ENCODE measurements around the gene ETV3.

Gene ETV3

GRCh38 chr1:157158967-157159366, 20.8 kb upstream of the ETV3 start:
- no peak for DNase-seq

GRCh38 chr1:157157501-157158190, 19.5 kb upstream of the ETV3 start:
- DNase-seq = no peak

GRCh38 chr1:157156058-157156541, 17.9 kb upstream of the ETV3 start:
- peak; percentile 85 for DNase-seq

GRCh38 chr1:157155658-157156057, 17.5 kb upstream of the ETV3 start:
- DNase-seq = peak; percentile 57

GRCh38 chr1:157154940-157155514, 16.8 kb upstream of the ETV3 start:
- peak; percentile 28 for DNase-seq

- peak; percentile 55 for DNase-seq
Observed at GRCh38 chr1:157154291-157154690, 16.1 kb upstream of the ETV3 start.

- DNase-seq = peak; percentile 72
Observed at GRCh38 chr1:157153746-157154145, 15.6 kb upstream of the ETV3 start.

GRCh38 chr1:157152510-157152909, 14.3 kb upstream of the ETV3 start:
- no peak for DNase-seq

- DNase-seq = no peak
Observed at GRCh38 chr1:157151506-157151905, 13.3 kb upstream of the ETV3 start.

GRCh38 chr1:157151073-157151472, 12.9 kb upstream of the ETV3 start:
- no peak for DNase-seq

GRCh38 chr1:157150631-157151030, 12.4 kb upstream of the ETV3 start:
- DNase-seq = no peak

GRCh38 chr1:157147906-157148700, 9.9 kb upstream of the ETV3 start:
- peak; percentile 28 for DNase-seq

- no peak for DNase-seq
Observed at GRCh38 chr1:157147037-157147436, 8.8 kb upstream of the ETV3 start.

- DNase-seq = no peak
Observed at GRCh38 chr1:157146244-157146643, 8.0 kb upstream of the ETV3 start.

GRCh38 chr1:157145076-157145475, 6.9 kb upstream of the ETV3 start:
- DNase-seq = no peak

- DNase-seq = no peak
Observed at GRCh38 chr1:157144509-157144908, 6.3 kb upstream of the ETV3 start.

GRCh38 chr1:157142765-157143423, 4.7 kb upstream of the ETV3 start:
- DNase-seq = no peak

- DNase-seq = no peak
Observed at GRCh38 chr1:157142201-157142600, 4.0 kb upstream of the ETV3 start.

GRCh38 chr1:157141212-157141855, 3.1 kb upstream of the ETV3 start:
- DNase-seq = no peak

- DNase-seq = no peak
Observed at GRCh38 chr1:157140063-157140588, 1.9 kb upstream of the ETV3 start.

- peak; percentile 67 for DNase-seq
Observed at GRCh38 chr1:157139052-157139715, 989 bp upstream of the ETV3 start.

Data from NCI-H82 (cell line).